SK-N-SH (cell line): ENCODE measurements around the gene WSB2. TPM values are rescaled to one million over a fixed set of nuclear protein-coding genes. Genes with fewer than 3 reads are reported as not detected.
A peak's percentile ranks its signal among the peaks of the same experiment; 100 is the strongest.

ENCODE experiments used
- CTCF ChIA-PET: fragments of 300-600, 350-600 bp; formaldehyde crosslinking; extraction: SDS; loops from one replicate; lab custom pipeline; 2021; lab: Yijun Ruan, JAX
- POLR2A ChIA-PET: fragments of 350-600 bp; sonication (Branson Sonifier 250); formaldehyde crosslinking; extraction: SDS; loops from one replicate; lab custom pipeline; 2020; ENCODE audit warnings: antibody characterized with exemption, inconsistent platforms; lab: Yijun Ruan, JAX
- DNase-seq: peaks from one replicate; pipeline ENCODE4 v3.0.0; 2012
- H2AFZ ChIP-seq: fragments of 200-600 bp; sonication (generic); 2 replicates; pipeline ENCODE4 v1.8.1; 2016; ENCODE audit warnings: antibody characterized with exemption, mild to moderate bottlenecking, low read depth
- H3F3A ChIP-seq: fragments of 200-600 bp; sonication (generic); replicated peaks from 2 replicates; pipeline ENCODE3; 2016; ENCODE audit warnings: antibody characterized with exemption, mild to moderate bottlenecking; ENCODE audit not compliant: insufficient read depth
- H3K27ac ChIP-seq, 2 experiments: fragments of 200-500 bp in 1 of 2; fragments of 200-600 bp in 1 of 2; sonication (Bioruptor generic) in 1 of 2; sonication (generic), shearing (Covaris generic) in 1 of 2; 2 replicates each; pipeline versions ENCODE4 v1.5.1 to v1.6.1; 2014 to 2016; ENCODE audit warnings: low read depth in 2 of 2, inconsistent platforms in 1 of 2, low read length in 1 of 2, mild to moderate bottlenecking in 1 of 2, mixed read lengths in 1 of 2
- H3K27me3 ChIP-seq: fragments of 200-600 bp; sonication (generic), shearing (Covaris generic); 2 replicates; pipeline ENCODE4 v1.6.1; 2016; ENCODE audit warnings: mixed run types; ENCODE audit not compliant: insufficient read depth
- H3K36me3 ChIP-seq, 2 experiments: fragments of 200-500 bp in 1 of 2; fragments of 200-600 bp in 1 of 2; sonication (Bioruptor generic) in 1 of 2; sonication (generic) in 1 of 2; replicated peaks in 1 of 2; 2 replicates each; pipeline versions ENCODE3 to v1.5.1; 2014 to 2016; ENCODE audit warnings: low read length in 1 of 2, mild to moderate bottlenecking in 1 of 2; ENCODE audit not compliant: insufficient read depth in 2 of 2, control insufficient read depth in 1 of 2
- H3K4me1 ChIP-seq, 2 experiments: fragments of 200-500 bp in 1 of 2; fragments of 200-600 bp in 1 of 2; sonication (Bioruptor generic) in 1 of 2; sonication (generic), shearing (Covaris generic) in 1 of 2; 2 replicates each; pipeline versions ENCODE4 v1.5.1 to v1.6.1; 2014 to 2016; ENCODE audit warnings: low read depth in 1 of 2, low read length in 1 of 2, mixed run types in 1 of 2; ENCODE audit not compliant: insufficient read depth in 2 of 2, control insufficient read depth in 1 of 2
- H3K4me2 ChIP-seq: fragments of 200-600 bp; sonication (generic), shearing (Covaris generic); 2 replicates; pipeline ENCODE4 v1.6.1; 2017; ENCODE audit warnings: mixed run types
- H3K4me3 ChIP-seq, 2 experiments: fragments of 200-500 bp in 1 of 2; fragments of 200-600 bp in 1 of 2; sonication (Bioruptor generic) in 1 of 2; sonication (generic), shearing (Covaris generic) in 1 of 2; 2 replicates each; pipeline versions ENCODE4 v1.5.1 to v1.8.1; 2014 to 2016; ENCODE audit warnings: low read depth in 2 of 2, inconsistent platforms in 1 of 2, low read length in 1 of 2, mild to moderate bottlenecking in 1 of 2, mixed read lengths in 1 of 2, moderate library complexity in 1 of 2
- H3K79me2 ChIP-seq: fragments of 200-600 bp; sonication (generic); 2 replicates; pipeline ENCODE4 v1.8.1; 2017; ENCODE audit warnings: mild to moderate bottlenecking; ENCODE audit not compliant: insufficient read depth
- H3K9ac ChIP-seq: fragments of 200-600 bp; sonication (generic); 2 replicates; pipeline ENCODE4 v1.6.1; 2017; ENCODE audit warnings: mixed run types
- H3K9me2 ChIP-seq: fragments of 200-600 bp; sonication (generic); 2 replicates; pipeline ENCODE4 v1.6.1; 2017; ENCODE audit warnings: mixed run types
- H3K9me3 ChIP-seq: fragments of 200-600 bp; sonication (generic); 2 replicates; pipeline ENCODE4 v1.6.1; 2017; ENCODE audit warnings: mixed run types, mild to moderate bottlenecking, moderate library complexity
- H4K20me1 ChIP-seq: fragments of 200-600 bp; sonication (generic); 2 replicates; pipeline ENCODE4 v1.6.1; 2017; ENCODE audit warnings: mild to moderate bottlenecking, mixed run types; ENCODE audit not compliant: insufficient read depth
- ELF1 ChIP-seq: IDR thresholded peaks from 2 replicates; pipeline ENCODE4 v1.4.0; 2012
- MXI1 ChIP-seq: IDR thresholded peaks from 2 replicates; pipeline ENCODE4 v1.6.1; 2012; ENCODE audit warnings: mild to moderate bottlenecking, low read depth, low read length, improper control_type of control experiment
- NFIC ChIP-seq: IDR thresholded peaks from 2 replicates; pipeline ENCODE4 v1.4.0; 2012; ENCODE audit warnings: borderline replicate concordance
- NRF1 ChIP-seq: IDR thresholded peaks from 2 replicates; pipeline ENCODE4 v1.6.1; 2012; ENCODE audit warnings: low read depth, mild to moderate bottlenecking, low read length
- RAD21 ChIP-seq: IDR thresholded peaks from 2 replicates; pipeline ENCODE4 v1.6.1; 2012; ENCODE audit warnings: mild to moderate bottlenecking, low read length
- RCOR1 ChIP-seq: fragments of 150-350 bp; IDR thresholded peaks from 2 replicates; pipeline ENCODE4 v1.6.1; 2017; ENCODE audit warnings: antibody characterized with exemption, low read length
- RFX5 ChIP-seq: IDR thresholded peaks from 2 replicates; pipeline ENCODE4 v1.6.1; 2012; ENCODE audit warnings: mild to moderate bottlenecking, improper control_type of control experiment, low read length
- TAF1 ChIP-seq: IDR thresholded peaks from 2 replicates; pipeline ENCODE4 v1.6.1; 2012; ENCODE audit warnings: low read depth, mild to moderate bottlenecking, low read length, moderate library complexity, borderline replicate concordance
- TEAD4 ChIP-seq: IDR thresholded peaks from 2 replicates; pipeline ENCODE4 v1.4.0; 2012; ENCODE audit warnings: mild to moderate bottlenecking, borderline replicate concordance; ENCODE audit not compliant: insufficient read depth
- WGBS: methylation state at CpG from one replicate; pipeline ENCODE4 v1.1.6; 2017; ENCODE audit warnings: low lambda C conversion rate; 5-methylcytosine and 5-hydroxymethylcytosine counted together
- polyA plus RNA-seq, 3 experiments: library from polyadenylated mRNA; depleted of rRNA; stranded (reverse); fragments of >200 nt; gene quantifications; 2 replicates each; pipeline ENCODE4 v1.2.3, GENCODE V29; 2012
- TF ChIP-seq, protein P1 (sequence below): fragments of 150-350 bp; IDR thresholded peaks from 2 replicates; pipeline ENCODE4 v1.6.1; 2016; ENCODE audit warnings: mild to moderate bottlenecking, low read depth, low read length
- TF ChIP-seq, protein P2 (sequence below): IDR thresholded peaks from 2 replicates; pipeline ENCODE4 v1.6.1; 2012; ENCODE audit warnings: mild to moderate bottlenecking, low read depth, low read length, moderate library complexity
- TF ChIP-seq, protein P3 (sequence below): IDR thresholded peaks from 2 replicates; pipeline ENCODE4 v1.4.0; 2012; ENCODE audit warnings: low read depth, borderline replicate concordance
- TF ChIP-seq, protein P4 (sequence below): IDR thresholded peaks from 2 replicates; pipeline ENCODE4 v1.4.0; 2012; ENCODE audit warnings: low read depth

The WSB2 gene
- polyA plus RNA-seq, 1 of the 3 experiments (the other 2 are of a cell fraction), result 54.4 TPM

DNA sequence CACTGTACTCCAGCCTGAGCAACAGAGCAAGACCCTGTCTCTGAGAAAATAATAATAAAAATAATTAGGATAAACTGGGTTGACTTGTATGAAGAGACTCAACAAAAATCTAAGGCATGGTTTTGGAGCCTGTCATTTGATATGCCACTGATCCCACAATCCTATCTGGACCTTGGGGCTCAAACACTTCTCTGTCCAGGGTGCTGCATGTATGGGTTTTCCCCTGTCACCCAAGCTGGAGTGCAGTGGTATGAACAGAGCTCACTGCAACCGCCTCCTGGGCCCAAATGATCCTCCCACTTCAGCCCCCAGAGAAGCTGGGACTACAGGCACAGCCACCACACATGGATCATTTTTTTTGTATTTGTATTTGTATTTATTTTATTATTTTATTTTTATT is 48.1 kb upstream of the WSB2 start:
- DNase-seq, result no peak
- Histone ChIP-seq H3K4me3 (no peak overlapping the region), H2AFZ (no peak overlapping the region), H3K27ac (no peak overlapping the region), H3K4me1 (no peaks in the 10 kb centered on the region; a peak in 1 of 4 replicates), H3K27me3 (no peaks in the 10 kb centered on the region), H3K9ac (no peak overlapping the region)
- ChIA-PET POLR2A (interaction anchor here (0.6 kb wide), 2 partner anchors 15 to 26 kb away, joined by 3 to 5 read pairs; no protein-coding TSS in a partner anchor), CTCF (interaction anchor here (0.6 to 1.1 kb wide), 6 partner anchors 11 to 267 kb away, joined by 3 to 5 read pairs (median 3); partner anchors contain the start of gene SUDS3)
- TF ChIP-seq, protein P1, sequence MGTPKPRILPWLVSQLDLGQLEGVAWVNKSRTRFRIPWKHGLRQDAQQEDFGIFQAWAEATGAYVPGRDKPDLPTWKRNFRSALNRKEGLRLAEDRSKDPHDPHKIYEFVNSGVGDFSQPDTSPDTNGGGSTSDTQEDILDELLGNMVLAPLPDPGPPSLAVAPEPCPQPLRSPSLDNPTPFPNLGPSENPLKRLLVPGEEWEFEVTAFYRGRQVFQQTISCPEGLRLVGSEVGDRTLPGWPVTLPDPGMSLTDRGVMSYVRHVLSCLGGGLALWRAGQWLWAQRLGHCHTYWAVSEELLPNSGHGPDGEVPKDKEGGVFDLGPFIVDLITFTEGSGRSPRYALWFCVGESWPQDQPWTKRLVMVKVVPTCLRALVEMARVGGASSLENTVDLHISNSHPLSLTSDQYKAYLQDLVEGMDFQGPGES, result no peak
- TF ChIP-seq NRF1 (no peak), RCOR1 (no peak), MXI1 (no peak)
- TF ChIP-seq, protein P2, sequence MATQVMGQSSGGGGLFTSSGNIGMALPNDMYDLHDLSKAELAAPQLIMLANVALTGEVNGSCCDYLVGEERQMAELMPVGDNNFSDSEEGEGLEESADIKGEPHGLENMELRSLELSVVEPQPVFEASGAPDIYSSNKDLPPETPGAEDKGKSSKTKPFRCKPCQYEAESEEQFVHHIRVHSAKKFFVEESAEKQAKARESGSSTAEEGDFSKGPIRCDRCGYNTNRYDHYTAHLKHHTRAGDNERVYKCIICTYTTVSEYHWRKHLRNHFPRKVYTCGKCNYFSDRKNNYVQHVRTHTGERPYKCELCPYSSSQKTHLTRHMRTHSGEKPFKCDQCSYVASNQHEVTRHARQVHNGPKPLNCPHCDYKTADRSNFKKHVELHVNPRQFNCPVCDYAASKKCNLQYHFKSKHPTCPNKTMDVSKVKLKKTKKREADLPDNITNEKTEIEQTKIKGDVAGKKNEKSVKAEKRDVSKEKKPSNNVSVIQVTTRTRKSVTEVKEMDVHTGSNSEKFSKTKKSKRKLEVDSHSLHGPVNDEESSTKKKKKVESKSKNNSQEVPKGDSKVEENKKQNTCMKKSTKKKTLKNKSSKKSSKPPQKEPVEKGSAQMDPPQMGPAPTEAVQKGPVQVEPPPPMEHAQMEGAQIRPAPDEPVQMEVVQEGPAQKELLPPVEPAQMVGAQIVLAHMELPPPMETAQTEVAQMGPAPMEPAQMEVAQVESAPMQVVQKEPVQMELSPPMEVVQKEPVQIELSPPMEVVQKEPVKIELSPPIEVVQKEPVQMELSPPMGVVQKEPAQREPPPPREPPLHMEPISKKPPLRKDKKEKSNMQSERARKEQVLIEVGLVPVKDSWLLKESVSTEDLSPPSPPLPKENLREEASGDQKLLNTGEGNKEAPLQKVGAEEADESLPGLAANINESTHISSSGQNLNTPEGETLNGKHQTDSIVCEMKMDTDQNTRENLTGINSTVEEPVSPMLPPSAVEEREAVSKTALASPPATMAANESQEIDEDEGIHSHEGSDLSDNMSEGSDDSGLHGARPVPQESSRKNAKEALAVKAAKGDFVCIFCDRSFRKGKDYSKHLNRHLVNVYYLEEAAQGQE, result peak; percentile 87
- TF ChIP-seq, all 33 proteins: peak for 1
- H3K4me2 ChIP-seq, result no peak overlapping the region
- no peaks in the 10 kb centered on the region for H3K9me3 ChIP-seq
- no peaks in the 10 kb centered on the region for H4K20me1 ChIP-seq
- H3K9me2 ChIP-seq, result no peaks in the 10 kb centered on the region
- H3F3A ChIP-seq, result peaks cover 5% of the 10 kb centered on the region
- H3K79me2 ChIP-seq, result no peaks in the 10 kb centered on the region
- no peaks in the 10 kb centered on the region for H3K36me3 ChIP-seq
- 100% methylated on average over 1 of the region's 1 CpG for WGBS

DNA sequence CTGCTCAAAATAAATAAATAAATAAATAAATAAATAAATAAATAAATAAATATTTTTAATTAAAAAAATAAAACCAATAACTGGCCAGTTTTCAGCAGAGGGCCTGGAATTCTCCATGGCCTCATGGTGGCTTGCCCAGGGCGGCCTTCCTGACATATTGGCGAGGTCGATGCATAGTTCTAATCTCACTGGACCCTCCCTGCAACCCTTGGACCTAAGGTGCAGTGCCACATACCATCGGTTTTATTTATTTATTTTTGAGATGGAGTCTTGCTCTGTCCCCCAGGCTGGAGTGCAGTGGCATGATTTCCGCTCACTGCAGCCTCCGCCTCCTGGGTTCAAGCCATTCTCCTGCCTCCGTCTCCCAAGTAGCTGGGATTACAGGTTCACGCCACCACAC is 46.7 kb upstream of the WSB2 start:
- no peak overlapping the region for H2AFZ ChIP-seq
- H3K4me1 ChIP-seq, result peaks cover 0 to 2% of the 10 kb centered on the region in 2 experiments; a peak in 1 of 4 replicates

More for the DNA sequence above, 46.7 kb upstream of the WSB2 start:
- no peak overlapping the region for H3K4me3 ChIP-seq
- peaks cover 5% of the 10 kb centered on the region; the same call in 1 of the 2 replicates for H3K79me2 ChIP-seq
- H3K9me3 ChIP-seq, result no peaks in the 10 kb centered on the region
- peaks cover 5% of the 10 kb centered on the region for H3F3A ChIP-seq
- no peak for TF ChIP-seq ELF1
- no peak for TF ChIP-seq TEAD4
- no peak for TF ChIP-seq TAF1
- TF ChIP-seq, protein P3, sequence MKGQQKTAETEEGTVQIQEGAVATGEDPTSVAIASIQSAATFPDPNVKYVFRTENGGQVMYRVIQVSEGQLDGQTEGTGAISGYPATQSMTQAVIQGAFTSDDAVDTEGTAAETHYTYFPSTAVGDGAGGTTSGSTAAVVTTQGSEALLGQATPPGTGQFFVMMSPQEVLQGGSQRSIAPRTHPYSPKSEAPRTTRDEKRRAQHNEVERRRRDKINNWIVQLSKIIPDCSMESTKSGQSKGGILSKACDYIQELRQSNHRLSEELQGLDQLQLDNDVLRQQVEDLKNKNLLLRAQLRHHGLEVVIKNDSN, result no peak
- no peak for TF ChIP-seq RAD21
- TF ChIP-seq RCOR1, result no peak
- TF ChIP-seq, protein P4, sequence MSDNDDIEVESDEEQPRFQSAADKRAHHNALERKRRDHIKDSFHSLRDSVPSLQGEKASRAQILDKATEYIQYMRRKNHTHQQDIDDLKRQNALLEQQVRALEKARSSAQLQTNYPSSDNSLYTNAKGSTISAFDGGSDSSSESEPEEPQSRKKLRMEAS, result no peak
- TF ChIP-seq RFX5, result no peak
- no peak for TF ChIP-seq NFIC
- no peaks in the 10 kb centered on the region for H3K36me3 ChIP-seq
- H3K27ac ChIP-seq, result no peak overlapping the region
- H4K20me1 ChIP-seq, result no peaks in the 10 kb centered on the region
- DNase-seq, result no peak
- 87% methylated on average over 8 of the region's 8 CpGs for WGBS
- no peaks in the 10 kb centered on the region for H3K27me3 ChIP-seq
- no peaks in the 10 kb centered on the region for H3K9me2 ChIP-seq
- no peak overlapping the region for H3K9ac ChIP-seq
- CTCF ChIA-PET, result no interaction called here
- POLR2A ChIA-PET, result no interaction called here
- H3K4me2 ChIP-seq, result no peak overlapping the region
